K562 (cell line): ENCODE measurements around the gene TOR3A. TPM values are rescaled to one million over a fixed set of nuclear protein-coding genes. Genes with fewer than 3 reads are reported as not detected.

Source experiments
- ARID3A ChIP-seq: IDR thresholded peaks from 2 replicates; pipeline ENCODE4 v1.6.1; 2012; ENCODE audit warnings: low read depth, low read length, improper control_type of control experiment, borderline replicate concordance
- DACH1 ChIP-seq: fragments of 450-650 bp; IDR thresholded peaks from 2 replicates; pipeline ENCODE4 v1.6.1; 2018; ENCODE audit not compliant: partially characterized antibody
- E2F8 ChIP-seq: fragments of 450-650 bp; IDR thresholded peaks from 2 replicates; pipeline ENCODE4 v1.7.1; 2018; ENCODE audit warnings: mild to moderate bottlenecking, low read depth; ENCODE audit not compliant: partially characterized antibody
- ELF2 ChIP-seq: fragments of 250-450 bp; sonication (Bioruptor Pico); IDR thresholded peaks from 2 replicates; pipeline ENCODE4 v1.5.0; 2021; ENCODE audit warnings: mild to moderate bottlenecking
- ETS2 ChIP-seq: IDR thresholded peaks from 2 replicates; pipeline ENCODE4 v1.6.1; 2016; ENCODE audit warnings: borderline replicate concordance, missing genetic modification characterization, mild to moderate bottlenecking, moderate library complexity, missing compliant biosample characterization; ENCODE audit not compliant: poor library complexity, severe bottlenecking
- EZH2 ChIP-seq: IDR thresholded peaks from 2 replicates; pipeline ENCODE4 v1.6.1; 2012; ENCODE audit warnings: low read depth, mild to moderate bottlenecking, inconsistent platforms, low read length, borderline replicate concordance
- HEY1 ChIP-seq: fragments of 250-450 bp; sonication (Bioruptor Pico); IDR thresholded peaks from 2 replicates; pipeline ENCODE4 v1.5.0; 2020; ENCODE audit warnings: mild to moderate bottlenecking, moderate library complexity, borderline replicate concordance
- NFATC3 ChIP-seq: fragments of 450-650 bp; IDR thresholded peaks from 2 replicates; pipeline ENCODE4 v1.6.1; 2017; ENCODE audit warnings: mild to moderate bottlenecking
- PHF21A ChIP-seq: fragments of 450-650 bp; IDR thresholded peaks from 2 replicates; pipeline ENCODE4 v1.6.1; 2017; ENCODE audit warnings: low read depth, borderline replicate concordance
- PREB ChIP-seq: sonication (generic); formaldehyde crosslinking; IDR thresholded peaks from 2 replicates; pipeline ENCODE4 v1.8.1; 2023; ENCODE audit warnings: mild to moderate bottlenecking, missing genetic modification reagents
- RFX7 ChIP-seq: fragments of 250-450 bp; sonication (Bioruptor Pico); IDR thresholded peaks from 2 replicates; pipeline ENCODE4 v1.5.1; 2021; ENCODE audit warnings: mild to moderate bottlenecking
- SAFB2 ChIP-seq: fragments of 200-400 bp; formaldehyde crosslinking; IDR thresholded peaks from 2 replicates; pipeline ENCODE4 v1.6.1; 2018; ENCODE audit warnings: borderline replicate concordance, low read length, low read depth, moderate library complexity; ENCODE audit not compliant: severe bottlenecking
- TCF7 ChIP-seq: sonication (generic); IDR thresholded peaks from 2 replicates; pipeline ENCODE4 v1.6.1; 2016; ENCODE audit warnings: antibody characterized with exemption, borderline replicate concordance
- THAP12 ChIP-seq: fragments of 250-450 bp; sonication (Bioruptor Pico); IDR thresholded peaks from 2 replicates; pipeline ENCODE4 v1.9.0; 2021; ENCODE audit warnings: mild to moderate bottlenecking, inconsistent platforms
- ZC3H4 ChIP-seq: sonication (generic); formaldehyde crosslinking; IDR thresholded peaks from 2 replicates; pipeline ENCODE4 v1.9.0; 2021; ENCODE audit warnings: missing genetic modification reagents, borderline replicate concordance
- ZKSCAN3 ChIP-seq: fragments of 250-450 bp; sonication (Bioruptor Pico); IDR thresholded peaks from 2 replicates; pipeline ENCODE4 v1.4.0; 2020
- ZNF212 ChIP-seq: fragments of 450-650 bp; formaldehyde crosslinking; IDR thresholded peaks from 2 replicates; pipeline ENCODE4 v1.4.0; 2020; ENCODE audit warnings: mild to moderate bottlenecking
- ZNF324 ChIP-seq: fragments of 250-450 bp; sonication (Bioruptor Pico); IDR thresholded peaks from 2 replicates; pipeline ENCODE4 v1.4.0; 2020; ENCODE audit warnings: mild to moderate bottlenecking
- ZNF699 ChIP-seq: fragments of 250-450 bp; sonication (Bioruptor Pico); IDR thresholded peaks from 2 replicates; pipeline ENCODE4 v1.8.0; 2021; ENCODE audit warnings: mild to moderate bottlenecking, moderate library complexity; ENCODE audit not compliant: insufficient replicate concordance
- ZNF75A ChIP-seq: fragments of 450-650 bp; formaldehyde crosslinking; IDR thresholded peaks from 2 replicates; pipeline ENCODE4 v1.4.0; 2020; ENCODE audit warnings: mild to moderate bottlenecking
- polyA plus RNA-seq, 8 experiments: library from polyadenylated mRNA; depleted of rRNA in 4 of 8; stranded (reverse) in 5 of 8; unstranded in 3 of 8; fragments of >200 nt; fragmentation: Nextera tagmentation in 2 of 8; fragmentation: Illumina TruSeq in 1 of 8; extraction: Ambion mirVana in 2 of 8; extraction: Trizol in 1 of 8; gene quantifications; 2 replicates each; pipeline versions ENCODE4 v1.2.1 to v1.2.3, GENCODE V29; 2011 to 2014; ENCODE audit warnings: inconsistent platforms in 1 of 8, missing spikeins in 1 of 8
- total RNA-seq, 7 experiments: library from RNA; depleted of rRNA in 6 of 7; stranded (reverse); fragments of >200 nt in 6 of 7; fragmentation: Illumina TruSeq in 2 of 7; extraction: Trizol in 2 of 7; gene quantifications; 2 replicates each; pipeline versions ENCODE4 v1.2.1 to v1.2.3, GENCODE V29; 2011 to 2021; ENCODE audit warnings: low replicate concordance in 1 of 7

TOR3A gene
- total and polyA plus RNA-seq, 9 of the 15 experiments (the other 6 are each of a cell fraction or from before 2014, with no cell fraction given), result 7.9 to 94.5 (median 39.7) TPM

- TF ChIP-seq PHF21A (peak; percentile 93), ZC3H4 (CRISPR knock-in tag) (no peak), E2F8 (peak; percentile 79), ETS2 (no peak), ZNF212 (CRISPR knock-in tag) (peak; percentile 89; the same call in 1 of the 2 replicates), PREB (CRISPR knock-in tag) (peak; percentile 95), ZKSCAN3 (CRISPR knock-in tag) (no peak), ZNF75A (CRISPR knock-in tag) (no peak), THAP12 (CRISPR knock-in tag) (no peak), EZH2 (peak; percentile 96; the same call in 1 of the 2 replicates), DACH1 (peak; percentile 93), SAFB2 (no peak), ELF2 (no peak), ZNF324 (CRISPR knock-in tag) (no peak), ZNF699 (CRISPR knock-in tag) (no peak), ARID3A (peak; percentile 63; the same call in 1 of the 2 replicates), NFATC3 (peak; percentile 97), RFX7 (no peak), TCF7 (peak; percentile 84; the same call in 1 of the 2 replicates), HEY1 (CRISPR knock-in tag) (peak; percentile 92; the same call in 1 of the 2 replicates)
Measured at GRCh38 chr1:179046808-179047635, 34.8 kb upstream of the TOR3A start (continued).
